Kidney (tissue), 14 donors: ENCODE data around the gene FBP2. TPM values are rescaled to one million over a fixed set of nuclear protein-coding genes. Genes with fewer than 3 reads are reported as not detected.

Source experiments
- DNase-seq, 5 donors: peaks; one replicate each; pipeline ENCODE4 v3.0.0-alpha.2; 2013 to 2020
- FAIRE-seq: peaks from 2 replicates; lab custom pipeline; 2012; peaks lifted over from hg19 to GRCh38; lab: Jason Lieb, UNC
- H3K27ac ChIP-seq, 2 donors: one replicate each; pipeline ENCODE4 v1.7.0; 2013; ENCODE audit warnings: low read depth in 2 of 2, low read length in 2 of 2, inconsistent platforms in 1 of 2
- H3K27me3 ChIP-seq: one replicate; pipeline ENCODE4 v1.7.1; 2013; ENCODE audit warnings: low read length, inconsistent platforms; ENCODE audit not compliant: control insufficient read depth, insufficient read depth
- H3K36me3 ChIP-seq, 3 donors: one replicate each; pipeline versions ENCODE4 v1.7.0 to v1.7.1; 2013; ENCODE audit warnings: low read length in 3 of 3, control low read depth in 1 of 3, inconsistent platforms in 1 of 3; ENCODE audit not compliant: insufficient read depth in 3 of 3, control insufficient read depth in 2 of 3
- H3K4me1 ChIP-seq, 3 donors: one replicate each; pipeline versions ENCODE4 v1.7.0 to v1.7.1; 2013; ENCODE audit warnings: low read length in 3 of 3, inconsistent platforms in 1 of 3, low read depth in 1 of 3; ENCODE audit not compliant: control insufficient read depth in 2 of 3, insufficient read depth in 2 of 3
- H3K4me3 ChIP-seq, 3 donors: one replicate each; pipeline versions ENCODE4 v1.7.0 to v1.8.1; 2013; ENCODE audit warnings: low read length in 3 of 3, control low read depth in 1 of 3, inconsistent platforms in 1 of 3
- H3K9ac ChIP-seq, 3 donors: one replicate each; pipeline versions ENCODE4 v1.7.0 to v1.7.1; 2013; ENCODE audit warnings: low read length in 3 of 3, control low read depth in 1 of 3, inconsistent platforms in 1 of 3
- H3K9me3 ChIP-seq, 3 donors: one replicate each; pipeline versions ENCODE4 v1.7.0 to v1.7.1; 2013; ENCODE audit warnings: low read length in 3 of 3, control low read depth in 1 of 3, inconsistent platforms in 1 of 3; ENCODE audit not compliant: control insufficient read depth in 2 of 3, insufficient read depth in 1 of 3
- CTCF ChIP-seq: IDR thresholded peaks from 3 replicates; pipeline ENCODE4 v1.5.1; 2012; ENCODE audit warnings: mild to moderate bottlenecking, moderate library complexity, borderline replicate concordance; ENCODE audit not compliant: insufficient read depth; ENCODE audit errors: extremely low read depth
- intact Hi-C: fragments of 100-400 bp; cut with DNase I; formaldehyde crosslinking; loops from one replicate; pipeline ENCODE4 v1.11.1; 2022
- polyA plus RNA-seq: library from polyadenylated mRNA; stranded (reverse); fragments of 350-450 nt; fragmentation: Illumina TruSeq; extraction: RNeasy Lipid Tissue Mini Kit (QIAGEN cat#74804); gene quantifications from one replicate; pipeline ENCODE4 v1.2.3, GENCODE V29; 2014; ENCODE audit warnings: low read depth, low replicate concordance; ENCODE audit not compliant: insufficient read depth
- total RNA-seq: library from RNA; stranded (reverse); fragmentation: NEBNext Ultra II Directional; extraction: Animal tissue kit (Norgen Biotek cat#: 25700); gene quantifications from one replicate; pipeline ENCODE4 v1.2.1, GENCODE V29; 2021
- donor health status: control.
- donor health status: control.
- donor health status: control.
- donor health status: control.
- donor health status: control.
- donor health status: DM: yes; HTN: yes; CAD: no.
- donor health status: Normal renal cell carcinoma (clear cell type).

The FBP2 gene
- total and polyA plus RNA-seq, 2 donors from 2014 or later: not detected

- H3K36me3 ChIP-seq: no peaks in the 10 kb centered on the region
- no peak overlapping the region for H3K27ac ChIP-seq
- DNase-seq: no peak
- no peak overlapping the region for H3K9ac ChIP-seq
- intact Hi-C loops: no loop called here
- FAIRE-seq: no peak
- no peaks in the 10 kb centered on the region for H3K27me3 ChIP-seq
- H3K4me3 ChIP-seq: no peak overlapping the region
- no peak for TF ChIP-seq CTCF
- no peaks in the 10 kb centered on the region for H3K9me3 ChIP-seq
- peaks cover 0 to 9% (median 7%) of the 10 kb centered on the region in 3 donors for H3K4me1 ChIP-seq
These were observed 33.7 kb upstream of the FBP2 start for GRCh38 chr9:94627287-94627686.

DNA sequence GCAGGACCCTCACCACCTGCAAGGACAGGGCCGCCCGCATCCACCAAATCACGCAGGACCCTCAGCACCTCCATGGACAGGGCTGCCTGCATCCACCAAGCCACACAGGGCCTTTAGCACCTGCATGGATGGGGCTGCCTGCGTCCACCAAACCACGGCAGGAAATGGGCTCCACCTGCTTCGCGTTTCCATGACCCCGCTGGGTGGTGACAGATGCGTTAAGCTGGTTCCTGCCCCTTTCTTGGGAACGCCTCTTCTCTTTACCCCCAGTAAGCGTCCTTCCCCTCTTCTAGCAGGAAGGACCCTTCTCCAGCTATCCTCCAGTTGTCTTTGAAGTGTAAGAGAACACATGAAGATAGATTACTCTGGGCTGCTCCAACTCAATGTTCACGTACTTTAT is 32.2 kb upstream of the FBP2 start:
- FAIRE-seq: no peak
- no peak for DNase-seq

GRCh38 chr9:94624629-94625028 is 31.0 kb upstream of the FBP2 start:
- Histone ChIP-seq H3K36me3 (peaks cover 0 to 4% (median 0%) of the 10 kb centered on the region in 3 donors), H3K27ac (no peak overlapping the region), H3K4me1 (peaks cover 0 to 2% (median 0%) of the 10 kb centered on the region in 3 donors), H3K9ac (no peak overlapping the region), H3K4me3 (no peak overlapping the region), H3K27me3 (no peaks in the 10 kb centered on the region), H3K9me3 (no peaks in the 10 kb centered on the region)
- TF ChIP-seq CTCF: no peak
- intact Hi-C loops: no loop called here
- FAIRE-seq (no peak), DNase-seq (no peak)

More for the DNA sequence above, 32.2 kb upstream of the FBP2 start:
- no peak overlapping the region for H3K9ac ChIP-seq
- no peaks in the 10 kb centered on the region for H3K36me3 ChIP-seq
- no peak overlapping the region for H3K4me3 ChIP-seq
- no peak overlapping the region for H3K27ac ChIP-seq
- no peak for TF ChIP-seq CTCF
- intact Hi-C loops: no loop called here
- no peaks in the 10 kb centered on the region for H3K27me3 ChIP-seq
- no peaks in the 10 kb centered on the region for H3K9me3 ChIP-seq
- H3K4me1 ChIP-seq: peaks cover 0 to 3% (median 2%) of the 10 kb centered on the region in 3 donors

DNA sequence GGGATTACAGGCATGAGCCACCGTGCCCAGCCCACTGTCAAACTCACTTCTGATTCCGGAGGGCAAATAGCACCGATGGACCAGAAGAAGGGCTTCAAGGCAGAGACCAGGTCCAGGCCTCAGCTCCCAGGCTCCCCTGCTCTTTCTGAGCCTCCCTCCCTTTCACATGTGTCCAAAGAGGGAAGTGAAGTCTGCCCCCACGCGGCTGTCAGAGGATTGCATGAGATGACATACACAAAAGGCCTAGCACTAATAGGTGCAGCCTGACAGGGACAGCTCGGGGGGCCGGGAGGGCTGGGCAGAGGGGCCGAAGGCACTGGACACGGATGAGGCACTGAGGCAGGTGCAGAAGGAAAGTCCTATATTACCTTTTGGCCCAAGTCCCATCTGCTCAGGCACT is 29.6 kb upstream of the FBP2 start:
- intact Hi-C loops: no loop called here
- peaks cover 0 to 2% (median 0%) of the 10 kb centered on the region in 3 donors for H3K4me1 ChIP-seq
- TF ChIP-seq CTCF: no peak
- H3K9me3 ChIP-seq: no peaks in the 10 kb centered on the region
- peak in 4 of 5 donors; percentile 32 to 65 (median 50) for DNase-seq
- H3K4me3 ChIP-seq: no peak overlapping the region
- no peak overlapping the region for H3K9ac ChIP-seq
- no peak for FAIRE-seq
- peaks cover 0 to 4% (median 0%) of the 10 kb centered on the region in 3 donors for H3K36me3 ChIP-seq
- H3K27me3 ChIP-seq: no peaks in the 10 kb centered on the region
- no peak overlapping the region for H3K27ac ChIP-seq
